GM12872 (cell line): Measurements from ENCODE around the gene FMOD.

Experiments
- TF ChIP-seq, protein P1 (sequence below): IDR thresholded peaks from 3 replicates; pipeline ENCODE4 v1.5.1; 2011; ENCODE audit warnings: low read depth, mild to moderate bottlenecking, low read length, moderate library complexity; ENCODE audit not compliant: insufficient read depth

The FMOD gene

DNA sequence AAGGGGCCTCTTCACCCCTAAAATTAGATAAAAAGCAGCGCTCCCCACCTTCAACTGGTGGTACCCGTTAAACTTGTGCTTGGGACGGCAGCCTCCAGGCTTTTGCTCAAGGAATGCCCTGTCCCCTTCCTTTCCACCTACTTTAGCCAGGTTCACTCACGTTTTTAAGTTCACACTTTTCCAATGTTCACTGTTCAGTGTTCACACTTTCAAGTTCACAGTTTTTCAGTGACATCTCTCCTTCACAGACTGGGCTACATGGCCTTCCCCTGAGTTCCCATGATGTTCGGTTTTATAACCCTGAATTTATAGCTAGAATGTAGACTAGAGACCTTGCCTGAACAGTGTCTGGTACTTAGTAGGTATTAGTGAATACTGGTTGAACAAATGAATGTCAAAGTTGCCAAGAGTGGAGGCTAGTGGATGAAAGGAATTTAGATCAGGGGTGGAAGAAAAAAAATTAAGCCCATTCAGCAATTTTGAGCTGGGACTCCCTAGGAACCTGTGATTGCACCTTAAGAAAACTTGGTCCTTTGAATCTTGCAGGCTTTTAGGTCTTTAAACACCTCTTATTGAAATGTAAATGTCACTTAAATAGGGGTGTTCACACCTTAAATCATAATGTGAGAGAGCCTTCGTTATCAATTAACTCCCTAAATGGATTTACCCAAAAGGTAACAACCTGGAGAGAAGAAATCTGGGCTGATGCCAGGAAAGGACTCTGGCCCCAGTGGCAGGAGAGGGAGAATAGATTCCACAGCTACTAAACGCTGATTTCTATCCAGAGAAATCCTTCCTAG is 33.3 kb downstream of the FMOD start:
- TF ChIP-seq, protein P1, sequence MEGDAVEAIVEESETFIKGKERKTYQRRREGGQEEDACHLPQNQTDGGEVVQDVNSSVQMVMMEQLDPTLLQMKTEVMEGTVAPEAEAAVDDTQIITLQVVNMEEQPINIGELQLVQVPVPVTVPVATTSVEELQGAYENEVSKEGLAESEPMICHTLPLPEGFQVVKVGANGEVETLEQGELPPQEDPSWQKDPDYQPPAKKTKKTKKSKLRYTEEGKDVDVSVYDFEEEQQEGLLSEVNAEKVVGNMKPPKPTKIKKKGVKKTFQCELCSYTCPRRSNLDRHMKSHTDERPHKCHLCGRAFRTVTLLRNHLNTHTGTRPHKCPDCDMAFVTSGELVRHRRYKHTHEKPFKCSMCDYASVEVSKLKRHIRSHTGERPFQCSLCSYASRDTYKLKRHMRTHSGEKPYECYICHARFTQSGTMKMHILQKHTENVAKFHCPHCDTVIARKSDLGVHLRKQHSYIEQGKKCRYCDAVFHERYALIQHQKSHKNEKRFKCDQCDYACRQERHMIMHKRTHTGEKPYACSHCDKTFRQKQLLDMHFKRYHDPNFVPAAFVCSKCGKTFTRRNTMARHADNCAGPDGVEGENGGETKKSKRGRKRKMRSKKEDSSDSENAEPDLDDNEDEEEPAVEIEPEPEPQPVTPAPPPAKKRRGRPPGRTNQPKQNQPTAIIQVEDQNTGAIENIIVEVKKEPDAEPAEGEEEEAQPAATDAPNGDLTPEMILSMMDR, result no peak

DNA sequence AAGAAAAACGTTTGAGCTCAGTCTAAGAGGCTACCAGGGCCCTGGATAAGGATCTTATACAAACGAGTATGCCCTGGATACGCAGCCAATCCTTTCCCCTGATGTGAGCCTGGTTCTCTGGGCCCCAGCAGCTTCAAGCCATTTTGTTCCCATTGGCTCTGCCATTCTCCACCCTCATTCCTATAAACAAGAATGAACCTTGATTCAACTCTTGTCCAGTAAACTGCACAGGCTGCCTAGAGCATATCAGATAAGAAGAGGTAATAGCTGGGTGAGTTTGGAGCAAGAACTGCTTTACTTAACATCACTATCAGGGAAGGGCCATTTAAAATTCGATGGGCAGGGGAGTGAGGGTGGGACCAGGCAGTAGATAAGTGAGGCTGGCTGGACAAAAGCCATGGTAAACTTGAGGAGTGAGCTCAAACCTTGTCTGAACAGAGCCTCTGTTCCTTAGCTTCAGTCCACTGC is 34.3 kb downstream of the FMOD start:
- TF ChIP-seq, protein P1, result no peak

DNA sequence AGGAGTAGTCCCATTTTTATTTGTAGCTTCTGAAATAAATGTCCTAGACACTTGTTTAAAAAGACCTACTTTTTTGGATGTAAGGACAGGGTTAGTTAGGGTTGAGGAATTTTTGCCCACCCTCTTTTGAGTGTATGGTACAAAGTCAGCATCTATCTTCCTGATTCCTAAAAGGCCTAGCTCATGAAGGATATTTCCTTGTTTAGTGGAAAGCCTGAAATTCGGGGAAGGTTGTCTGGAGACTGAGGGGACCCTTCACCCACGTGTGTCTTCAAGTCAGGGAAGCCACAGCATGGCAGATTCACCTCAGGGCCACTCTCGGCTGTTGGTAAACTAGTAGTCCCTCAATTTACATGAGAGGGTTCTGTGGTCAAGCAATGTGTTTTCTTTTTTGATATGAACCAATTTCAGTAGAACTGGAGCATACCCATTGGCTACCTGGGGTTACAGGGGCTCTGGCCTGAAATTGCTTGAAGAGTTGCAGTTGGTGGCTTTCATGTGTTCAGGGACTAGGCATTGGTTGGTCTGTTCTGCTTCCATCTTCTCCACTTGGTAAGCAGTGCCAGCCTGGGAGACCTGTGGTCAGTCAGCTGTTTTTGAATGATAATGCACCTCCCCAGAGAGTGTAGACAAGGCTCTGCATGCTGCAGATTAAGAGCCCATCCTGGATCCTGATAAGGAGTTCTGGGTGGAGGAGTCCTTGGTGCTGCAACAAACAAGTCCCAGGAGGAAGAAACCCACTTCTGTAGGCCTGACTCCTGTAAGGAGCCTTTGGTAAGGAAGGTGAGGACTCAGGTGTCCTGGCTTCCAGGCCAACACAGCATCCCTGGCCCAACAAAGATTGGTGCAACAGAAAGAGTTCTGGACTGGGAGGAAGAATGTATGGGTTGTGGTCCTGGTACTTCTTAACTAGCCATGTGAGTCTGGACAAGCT is 39.3 kb downstream of the FMOD start:
- TF ChIP-seq, protein P1, result no peak

DNA sequence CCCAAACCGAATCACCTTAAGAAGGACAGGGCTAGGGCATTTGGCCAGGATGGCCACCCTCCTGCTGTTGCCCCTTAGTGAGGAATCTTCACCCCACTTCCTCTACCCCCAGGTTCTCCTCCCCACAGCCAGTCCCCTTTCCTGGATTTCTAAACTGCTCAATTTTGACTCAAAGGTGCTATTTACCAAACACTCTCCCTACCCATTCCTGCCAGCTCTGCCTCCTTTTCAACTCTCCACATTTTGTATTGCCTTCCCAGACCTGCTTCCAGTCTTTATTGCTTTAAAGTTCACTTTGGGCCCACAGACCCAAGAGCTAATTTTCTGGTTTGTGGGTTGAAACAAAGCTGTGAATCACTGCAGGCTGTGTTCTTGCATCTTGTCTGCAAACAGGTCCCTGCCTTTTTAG is 42.0 kb downstream of the FMOD start:
- TF ChIP-seq, protein P1, result no peak

DNA sequence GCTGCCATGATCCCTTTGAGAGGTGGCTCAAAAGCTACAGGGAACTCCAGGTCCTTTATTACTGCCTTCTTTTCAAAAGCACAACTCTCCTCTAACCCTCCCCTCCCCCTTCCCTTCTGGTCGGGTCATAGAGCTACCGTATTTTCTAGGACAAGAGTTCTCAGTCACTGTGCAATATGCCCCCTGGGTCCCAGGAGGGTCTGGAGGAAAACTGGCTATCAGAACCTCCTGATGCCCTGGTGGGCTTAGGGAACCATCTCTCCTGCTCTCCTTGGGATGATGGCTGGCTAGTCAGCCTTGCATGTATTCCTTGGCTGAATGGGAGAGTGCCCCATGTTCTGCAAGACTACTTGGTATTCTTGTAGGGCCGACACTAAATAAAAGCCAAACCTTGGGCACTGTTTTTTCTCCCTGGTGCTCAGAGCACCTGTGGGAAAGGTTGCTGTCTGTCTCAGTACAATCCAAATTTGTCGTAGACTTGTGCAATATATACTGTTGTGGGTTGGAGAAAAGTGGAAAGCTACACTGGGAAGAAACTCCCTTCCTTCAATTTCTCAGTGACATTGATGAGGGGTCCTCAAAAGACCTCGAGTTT is 42.5 kb downstream of the FMOD start:
- TF ChIP-seq, protein P1, result no peak

DNA sequence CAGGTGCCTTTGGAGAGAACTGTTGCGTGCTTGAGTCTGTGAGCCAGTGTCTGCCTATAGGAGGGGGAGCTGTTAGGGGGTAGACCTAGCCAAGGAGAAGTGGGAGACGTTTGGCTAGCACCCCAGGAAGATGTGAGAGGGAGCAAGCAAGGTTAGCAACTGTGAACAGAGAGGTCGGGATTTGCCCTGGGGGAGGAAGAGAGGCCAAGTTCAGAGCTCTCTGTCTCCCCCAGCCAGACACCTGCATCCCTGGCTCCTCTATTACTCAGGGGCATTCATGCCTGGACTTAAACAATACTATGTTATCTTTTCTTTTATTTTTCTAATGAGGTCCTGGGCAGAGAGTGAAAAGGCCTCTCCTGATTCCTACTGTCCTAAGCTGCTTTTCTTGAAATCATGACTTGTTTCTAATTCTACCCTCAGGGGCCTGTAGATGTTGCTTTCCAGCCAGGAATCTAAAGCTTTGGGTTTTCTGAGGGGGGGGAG is 43.2 kb downstream of the FMOD start:
- TF ChIP-seq, protein P1, result no peak
